Skeletal muscle tissue (tissue), 4 donors: ENCODE results near the gene PRPSAP1. TPM values are rescaled to one million over a fixed set of nuclear protein-coding genes. Genes with fewer than 3 reads are reported as not detected.
A peak's percentile ranks its signal among the peaks of the same experiment; 100 is the strongest.
"Not testable (repeated sequence)": the region's sequence is repeated elsewhere in the genome, so short reads cannot be mapped to it uniquely, and the experiment has no call there.

Source experiments
- H3K27ac ChIP-seq: one replicate; pipeline ENCODE4 v1.7.0; 2013; ENCODE audit warnings: mild to moderate bottlenecking, low read depth, low read length, inconsistent platforms
- H3K27me3 ChIP-seq, 3 donors: one replicate each; pipeline ENCODE4 v1.7.0; 2013; ENCODE audit warnings: low read length in 3 of 3; ENCODE audit not compliant: control insufficient read depth in 3 of 3, insufficient read depth in 3 of 3
- H3K36me3 ChIP-seq, 3 donors: one replicate each; pipeline ENCODE4 v1.7.0; 2013; ENCODE audit warnings: low read length in 3 of 3; ENCODE audit not compliant: control insufficient read depth in 3 of 3, insufficient read depth in 3 of 3
- H3K4me1 ChIP-seq, 3 donors: one replicate each; pipeline ENCODE4 v1.7.0; 2013; ENCODE audit warnings: low read length in 3 of 3, mild to moderate bottlenecking in 3 of 3; ENCODE audit not compliant: control insufficient read depth in 3 of 3, insufficient read depth in 3 of 3
- H3K4me3 ChIP-seq, 3 donors: one replicate each; pipeline ENCODE4 v1.7.0; 2013; ENCODE audit warnings: low read length in 3 of 3
- H3K9ac ChIP-seq, 3 donors: one replicate each; pipeline ENCODE4 v1.7.0; 2013; ENCODE audit warnings: low read length in 3 of 3, mild to moderate bottlenecking in 3 of 3, moderate library complexity in 2 of 3, low read depth in 1 of 3
- H3K9me3 ChIP-seq, 3 donors: one replicate each; pipeline ENCODE4 v1.7.0; 2013; ENCODE audit warnings: low read length in 3 of 3; ENCODE audit not compliant: control insufficient read depth in 3 of 3
- total RNA-seq: library from RNA; depleted of rRNA; stranded (reverse); fragments of >200 nt; gene quantifications from one replicate; pipeline ENCODE4 v1.2.3, GENCODE V29; 2014
- donor health status: Osteomylitis.

PRPSAP1 gene
- total RNA-seq, 1 donor from 2014 or later: 24.0 TPM

DNA sequence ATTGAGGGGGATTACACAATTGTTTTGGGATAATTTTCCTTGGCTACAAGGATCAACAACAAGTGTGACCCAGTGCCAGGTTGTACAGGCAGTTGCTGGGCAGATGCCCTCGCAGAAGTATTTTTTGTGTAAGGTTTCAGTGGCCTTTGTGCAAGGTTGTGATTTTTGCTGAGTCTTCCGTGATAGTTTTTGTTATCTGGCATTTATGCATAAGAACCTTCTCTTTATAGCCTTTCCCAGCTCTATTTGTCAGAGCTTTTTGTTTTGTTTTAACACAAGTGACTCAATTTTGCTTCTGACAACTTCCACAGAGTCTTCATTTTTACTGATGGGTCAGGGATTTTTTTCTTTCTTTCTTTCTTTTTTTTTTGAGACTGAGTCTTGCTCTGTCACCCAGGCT, 6.7 kb upstream of the PRPSAP1 start:
- H3K9me3 ChIP-seq: no peaks in the 10 kb centered on the region
- no peaks in the 10 kb centered on the region for H3K27me3 ChIP-seq
- H3K4me1 ChIP-seq: peaks cover 0 to 4% (median 4%) of the 10 kb centered on the region in 3 donors
- no peak overlapping the region for H3K4me3 ChIP-seq
- H3K9ac ChIP-seq: no peak overlapping the region
- H3K36me3 ChIP-seq: no peaks in the 10 kb centered on the region
- no peak overlapping the region for H3K27ac ChIP-seq

DNA sequence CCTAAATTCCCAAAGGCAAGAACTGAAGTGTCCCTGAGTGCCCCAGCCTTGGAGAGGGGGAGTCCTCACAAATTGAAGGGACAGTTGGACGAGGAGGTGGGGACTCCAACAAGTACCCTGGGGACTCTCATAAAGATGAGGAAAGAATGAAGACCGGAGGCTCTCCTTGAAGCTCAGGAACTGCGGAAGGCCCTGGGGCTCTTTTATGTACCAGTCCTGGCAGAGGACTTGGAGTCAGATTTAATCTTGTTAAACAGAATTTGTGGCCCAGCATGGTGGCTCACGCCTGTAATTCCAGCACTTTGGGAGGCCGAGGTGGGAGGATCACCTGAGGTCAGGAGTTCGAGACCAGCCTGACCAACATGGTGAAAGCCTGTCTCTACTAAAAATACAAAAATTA, 6.1 kb upstream of the PRPSAP1 start:
- H3K27me3 ChIP-seq, H3K36me3 ChIP-seq, H3K4me1 ChIP-seq, H3K27ac ChIP-seq, H3K9me3 ChIP-seq, H3K9ac ChIP-seq, H3K4me3 ChIP-seq: not testable (repeated sequence)

DNA sequence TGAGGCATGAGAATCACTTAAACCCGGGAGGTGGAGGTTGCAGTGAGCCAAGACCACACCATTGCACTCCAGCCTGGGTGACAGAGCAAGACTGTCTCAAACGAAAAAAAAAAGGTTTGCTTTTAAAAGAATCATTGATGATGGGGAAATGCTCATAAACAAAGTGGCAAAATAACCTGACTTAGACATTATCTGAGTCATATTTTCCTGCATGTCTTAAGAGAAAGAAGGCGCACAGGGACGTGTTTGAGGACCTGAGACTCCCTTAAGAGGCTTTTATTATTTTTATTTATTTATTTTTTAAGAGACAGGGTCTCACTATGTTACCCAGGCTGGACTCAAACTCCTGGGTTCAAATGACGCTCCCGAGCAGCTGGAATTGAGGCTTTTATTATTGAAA, 5.7 kb upstream of the PRPSAP1 start:
- Histone ChIP-seq H3K9ac (no peak overlapping the region), H3K9me3 (no peaks in the 10 kb centered on the region), H3K4me3 (no peak overlapping the region), H3K4me1 (peaks cover under 1 to 5% (median 4%) of the 10 kb centered on the region in 3 donors), H3K27me3 (no peaks in the 10 kb centered on the region), H3K36me3 (no peaks in the 10 kb centered on the region), H3K27ac (no peak overlapping the region)

DNA sequence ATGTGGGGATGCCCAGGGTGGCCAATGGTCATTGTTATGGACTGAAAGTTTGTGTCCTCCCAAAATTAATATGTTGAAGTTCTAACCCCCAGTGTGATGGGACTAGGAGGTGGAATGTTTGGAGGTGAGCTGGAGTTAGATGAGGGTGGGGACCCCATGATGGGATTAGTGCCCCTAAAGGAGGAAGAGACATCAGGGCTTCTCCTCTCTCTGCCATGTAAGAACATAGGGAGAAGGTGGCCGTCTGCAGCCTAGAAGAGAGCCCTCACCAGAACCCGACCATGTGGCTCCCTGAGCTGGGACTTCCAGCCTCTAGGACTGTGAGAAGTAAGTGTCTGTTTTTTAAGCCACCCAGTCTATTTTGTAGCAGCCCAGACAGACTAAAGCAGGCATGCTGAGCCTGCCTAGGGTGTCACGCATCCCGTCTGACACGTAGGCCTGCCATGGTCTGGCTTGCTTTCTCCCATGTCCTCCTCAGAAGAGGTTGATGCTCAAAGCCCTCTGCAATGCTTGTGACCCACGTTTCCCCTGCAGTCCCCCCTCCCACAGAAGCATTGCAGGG, 4.0 kb upstream of the PRPSAP1 start:
- H3K9me3 ChIP-seq: no peaks in the 10 kb centered on the region
- H3K9ac ChIP-seq: no peak overlapping the region
- no peak overlapping the region for H3K27ac ChIP-seq
- H3K36me3 ChIP-seq: no peaks in the 10 kb centered on the region
- no peaks in the 10 kb centered on the region for H3K27me3 ChIP-seq
- peaks cover 7 to 11% (median 10%) of the 10 kb centered on the region in 3 donors for H3K4me1 ChIP-seq
- H3K4me3 ChIP-seq: no peak overlapping the region

DNA sequence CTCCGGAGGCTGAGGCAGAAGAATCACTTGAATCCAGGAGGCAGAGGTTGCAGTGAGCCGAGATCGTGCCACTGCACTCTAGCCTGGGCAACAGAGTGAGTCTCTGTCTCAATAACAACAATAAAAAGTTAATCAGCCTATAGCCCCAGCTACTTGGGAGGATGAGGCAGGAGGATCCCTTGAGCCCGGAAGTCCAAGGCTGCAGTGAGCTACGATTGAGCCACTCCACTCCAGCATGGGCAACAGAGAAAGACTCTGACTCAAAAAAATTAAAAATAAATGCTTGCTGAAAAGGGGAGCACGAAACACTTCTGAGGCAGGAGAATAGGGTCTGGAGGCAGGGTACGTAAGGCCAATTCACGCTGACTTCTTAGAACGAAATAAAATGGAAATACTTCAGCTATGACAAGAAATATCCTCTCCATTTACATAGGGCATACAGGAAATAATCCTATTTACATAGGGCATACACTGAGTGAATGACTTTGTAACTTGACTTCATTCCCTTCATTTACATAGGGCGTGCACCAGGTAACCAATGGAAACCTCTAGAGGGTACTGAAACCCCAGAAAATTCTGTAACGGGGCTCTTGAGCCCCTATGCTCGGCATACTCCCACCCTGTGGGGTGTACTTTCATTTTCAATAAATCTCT, 3.2 kb upstream of the PRPSAP1 start:
- no peak overlapping the region for H3K4me3 ChIP-seq
- no peak overlapping the region for H3K9ac ChIP-seq
- H3K27ac ChIP-seq: no peak overlapping the region
- H3K27me3 ChIP-seq: no peaks in the 10 kb centered on the region
- peaks cover 8 to 9% (median 9%) of the 10 kb centered on the region in 3 donors for H3K4me1 ChIP-seq
- no peaks in the 10 kb centered on the region for H3K36me3 ChIP-seq
- H3K9me3 ChIP-seq: no peaks in the 10 kb centered on the region

- Histone ChIP-seq H3K4me3 (peak overlapping the region in 1 of 3 donors; percentile 2), H3K4me1 (peaks cover 7 to 9% (median 9%) of the 10 kb centered on the region in 3 donors), H3K36me3 (no peaks in the 10 kb centered on the region), H3K27ac (no peak overlapping the region), H3K9ac (no peak overlapping the region), H3K27me3 (no peaks in the 10 kb centered on the region), H3K9me3 (no peaks in the 10 kb centered on the region)
These were observed 1.1 kb upstream of the PRPSAP1 start for GRCh38 chr17:76354747-76355310.

DNA sequence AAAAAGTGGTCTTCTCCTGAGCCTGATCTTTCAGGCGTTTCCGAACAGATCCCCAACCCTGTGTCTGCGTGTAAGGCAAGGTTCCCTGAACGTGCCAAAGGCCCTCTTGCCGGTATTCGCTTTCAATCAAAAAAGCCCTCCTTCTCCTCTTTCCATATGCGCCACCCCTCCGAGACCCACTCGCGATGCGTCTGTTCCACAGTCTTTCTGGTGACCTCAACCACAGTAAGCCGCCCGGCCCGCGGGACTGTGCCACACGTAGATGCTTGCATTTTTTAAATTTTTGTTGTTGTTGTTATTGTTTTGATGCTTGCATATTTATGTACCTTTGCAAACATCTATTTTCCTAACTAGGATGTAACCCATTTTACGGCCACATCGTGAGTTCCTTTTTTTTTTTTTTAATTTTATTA, 607 bp upstream of the PRPSAP1 start:
- Histone ChIP-seq H3K9me3 (no peaks in the 10 kb centered on the region), H3K27me3 (no peaks in the 10 kb centered on the region), H3K9ac (peak overlapping the region; percentile 81 to 95 (median 87)), H3K36me3 (no peaks in the 10 kb centered on the region), H3K4me1 (peaks cover 7 to 9% (median 9%) of the 10 kb centered on the region in 3 donors), H3K4me3 (peak overlapping the region; percentile 74 to 95 (median 93)), H3K27ac (peak overlapping the region; percentile 93)

- H3K36me3 ChIP-seq: no peaks in the 10 kb centered on the region
- peak overlapping the region; percentile 93 for H3K27ac ChIP-seq
- peak overlapping the region; percentile 81 to 95 (median 87) for H3K9ac ChIP-seq
- H3K4me1 ChIP-seq: peaks cover 7 to 9% (median 9%) of the 10 kb centered on the region in 3 donors
- H3K4me3 ChIP-seq: peak overlapping the region; percentile 70 to 95 (median 93)
- H3K27me3 ChIP-seq: no peaks in the 10 kb centered on the region
- H3K9me3 ChIP-seq: no peaks in the 10 kb centered on the region
These were observed 615 bp downstream of the PRPSAP1 start for GRCh38 chr17:76353004-76353598.

DNA sequence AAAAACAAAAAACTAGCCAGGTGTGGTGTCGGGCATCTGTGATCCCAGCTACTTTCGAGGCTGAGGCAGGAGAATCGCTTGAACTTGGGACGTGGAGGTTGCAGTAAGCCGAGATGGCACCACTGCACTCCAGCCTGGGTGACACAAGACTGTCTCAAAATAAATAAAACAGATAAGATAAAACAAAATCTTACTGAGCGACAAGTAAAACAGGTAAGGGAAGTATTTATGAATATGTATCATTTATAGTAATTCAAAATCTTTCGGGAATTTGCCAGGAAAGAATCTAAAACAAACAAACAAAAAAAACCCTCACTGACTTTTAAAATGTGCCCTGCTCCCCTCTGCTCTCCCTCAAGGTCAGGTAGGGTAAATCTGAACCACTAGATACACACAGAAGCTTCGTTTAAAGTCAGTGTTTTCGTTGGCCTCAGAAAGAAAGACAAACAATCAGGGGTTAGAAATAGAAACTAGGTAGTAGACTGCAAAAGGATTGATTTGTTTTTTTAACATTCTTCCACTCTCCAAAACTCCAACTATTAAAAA, 2.1 kb downstream of the PRPSAP1 start:
- Histone ChIP-seq H3K4me3 (no peak overlapping the region), H3K27ac (no peak overlapping the region), H3K4me1 (peaks cover 7 to 9% (median 9%) of the 10 kb centered on the region in 3 donors), H3K9ac (no peak overlapping the region), H3K9me3 (no peaks in the 10 kb centered on the region), H3K27me3 (no peaks in the 10 kb centered on the region), H3K36me3 (peaks cover 4 to 9% (median 5%) of the 10 kb centered on the region in 3 donors)

- Histone ChIP-seq H3K4me1 (peaks cover 7 to 9% (median 9%) of the 10 kb centered on the region in 3 donors), H3K9me3 (no peaks in the 10 kb centered on the region), H3K36me3 (peaks cover 10 to 17% (median 13%) of the 10 kb centered on the region in 3 donors), H3K27me3 (no peaks in the 10 kb centered on the region), H3K9ac (no peak overlapping the region), H3K4me3 (no peak overlapping the region), H3K27ac (no peak overlapping the region)
These were observed 3.3 kb downstream of the PRPSAP1 start for GRCh38 chr17:76350463-76350862.
